GM18951 (cell line): ENCODE measurements around the gene BTBD16.

Experiments used
- POLR2A ChIP-seq: IDR thresholded peaks from 4 replicates; pipeline ENCODE4 v1.6.1; 2011; ENCODE audit warnings: mild to moderate bottlenecking; ENCODE audit not compliant: insufficient read length, insufficient read depth; ENCODE audit errors: extremely low read depth
- in situ Hi-C: fragments of 300-500 bp; cut with MboI; formaldehyde crosslinking; loops from one replicate; pipeline ENCODE4 v1.12.0; 2022; ENCODE audit warnings: low sequenced_read_pairs, mixed read lengths, inconsistent platforms; ENCODE audit not compliant: unreplicated experiment

The BTBD16 gene

DNA sequence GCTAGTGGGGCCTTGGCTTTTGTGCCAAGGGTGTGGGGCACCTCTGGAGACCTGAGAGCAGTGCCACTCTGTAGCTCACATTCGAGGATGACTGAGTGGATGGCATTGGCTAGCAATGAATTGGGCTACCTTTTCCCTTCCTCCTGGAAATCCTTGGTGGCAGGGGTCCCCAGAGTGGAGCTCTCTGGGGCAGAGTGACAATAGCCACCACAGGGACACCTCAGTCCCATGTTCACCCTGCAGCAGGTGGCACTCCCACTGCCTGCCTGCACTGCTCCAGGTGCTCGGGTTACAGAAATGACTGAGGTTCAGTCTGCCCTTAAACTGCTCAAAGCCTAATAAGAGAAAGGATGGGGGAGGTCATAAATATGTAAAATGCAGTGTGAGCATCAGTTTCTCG lies 17.8 kb downstream of the BTBD16 start:
- in situ Hi-C loops: no loop called here
- TF ChIP-seq POLR2A: no peak

DNA sequence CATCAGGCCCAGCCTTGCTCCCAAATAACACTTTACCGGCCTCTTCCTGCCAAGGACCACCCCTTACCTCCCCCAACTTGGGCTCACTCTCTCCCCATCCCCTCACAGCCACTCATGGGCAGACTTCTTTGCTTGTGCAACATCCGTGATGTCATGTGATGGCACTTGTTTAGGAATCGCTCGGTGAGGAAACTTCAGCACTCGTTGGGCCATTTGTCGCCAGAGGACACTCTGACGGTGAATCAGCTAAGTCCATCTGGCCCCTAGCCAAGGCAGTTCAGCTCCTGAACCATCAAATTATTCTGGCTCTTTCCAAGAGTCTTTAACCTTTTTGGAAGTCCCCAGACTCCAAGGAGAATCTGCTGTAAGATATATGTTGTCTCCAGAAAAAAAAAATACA lies 19.2 kb downstream of the BTBD16 start:
- TF ChIP-seq POLR2A: no peak
- in situ Hi-C loops: no loop called here

DNA sequence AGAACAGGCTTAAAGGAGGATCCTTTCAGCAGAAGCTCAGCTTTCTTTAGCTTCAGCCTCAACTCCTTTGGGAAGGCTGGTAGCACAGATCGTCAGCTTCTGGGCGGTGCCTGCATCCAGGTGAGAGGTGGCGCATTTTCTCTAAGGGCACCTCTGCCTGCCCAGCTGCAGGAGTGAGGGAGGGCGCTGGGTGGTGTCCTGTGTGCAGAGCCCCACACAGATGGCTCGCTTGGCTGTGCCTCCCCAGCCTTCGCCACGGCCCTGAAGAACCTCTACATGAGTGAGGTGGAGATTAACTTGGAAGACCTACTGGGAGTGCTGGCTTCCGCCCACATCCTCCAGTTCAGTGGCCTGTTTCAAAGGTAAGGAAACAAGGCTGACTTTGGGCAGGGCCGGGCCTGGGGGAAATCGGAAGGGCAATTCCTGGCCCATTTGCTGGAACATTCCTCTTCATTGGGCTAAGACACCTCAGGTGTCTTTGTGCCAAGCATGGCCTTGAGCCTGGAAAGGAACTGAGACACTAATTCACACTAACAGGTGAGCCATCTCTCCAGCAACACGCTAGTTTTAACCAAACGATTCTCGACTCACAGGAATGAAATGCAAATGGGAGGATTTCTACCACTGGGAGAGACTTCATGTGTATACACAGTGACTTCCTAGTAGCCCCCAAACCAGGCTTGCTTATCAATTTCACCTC lies 19.9 kb downstream of the BTBD16 start:
- in situ Hi-C loops: no loop called here
- no peak for TF ChIP-seq POLR2A

DNA sequence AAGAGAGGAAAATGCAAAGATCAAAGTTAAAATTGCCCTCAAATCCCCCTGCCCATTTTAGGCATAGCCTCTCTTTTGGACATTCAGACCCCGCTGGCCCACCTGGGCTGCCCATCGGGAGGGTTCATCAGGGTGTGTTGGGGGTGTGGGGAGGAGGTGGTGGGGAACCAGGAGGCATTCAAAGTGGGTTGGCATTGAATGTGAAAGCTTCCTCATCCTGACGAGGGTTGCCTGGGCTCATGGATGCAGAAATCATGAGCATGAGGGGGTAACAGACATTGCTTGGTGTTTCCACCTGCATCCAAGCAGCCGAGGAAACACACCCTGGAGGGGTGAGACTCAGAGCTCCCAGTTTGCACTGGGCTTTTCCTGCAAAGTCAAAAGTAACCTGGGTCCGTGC lies 20.6 kb downstream of the BTBD16 start:
- in situ Hi-C loops: no loop called here
- no peak for TF ChIP-seq POLR2A

DNA sequence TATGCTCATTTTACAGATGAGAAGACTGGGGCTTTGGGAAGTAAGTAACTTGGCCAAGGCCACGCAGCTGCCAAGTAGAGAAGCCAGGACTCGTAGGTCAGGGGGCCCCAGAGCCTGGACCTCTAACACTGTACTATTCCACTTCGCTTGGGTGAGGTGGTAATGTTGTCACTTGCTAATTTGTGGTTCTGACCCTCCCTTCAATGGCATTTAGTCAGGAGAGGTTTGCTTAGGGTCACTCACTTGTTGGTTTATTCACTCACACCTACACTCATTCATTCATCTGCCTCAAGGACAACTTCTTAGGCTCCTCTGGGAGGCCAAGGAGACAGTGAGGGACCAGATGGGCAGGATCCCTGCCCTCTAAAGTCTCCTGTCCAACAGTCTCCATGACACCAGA lies 21.3 kb downstream of the BTBD16 start:
- TF ChIP-seq POLR2A: no peak
- in situ Hi-C loops: no loop called here

DNA sequence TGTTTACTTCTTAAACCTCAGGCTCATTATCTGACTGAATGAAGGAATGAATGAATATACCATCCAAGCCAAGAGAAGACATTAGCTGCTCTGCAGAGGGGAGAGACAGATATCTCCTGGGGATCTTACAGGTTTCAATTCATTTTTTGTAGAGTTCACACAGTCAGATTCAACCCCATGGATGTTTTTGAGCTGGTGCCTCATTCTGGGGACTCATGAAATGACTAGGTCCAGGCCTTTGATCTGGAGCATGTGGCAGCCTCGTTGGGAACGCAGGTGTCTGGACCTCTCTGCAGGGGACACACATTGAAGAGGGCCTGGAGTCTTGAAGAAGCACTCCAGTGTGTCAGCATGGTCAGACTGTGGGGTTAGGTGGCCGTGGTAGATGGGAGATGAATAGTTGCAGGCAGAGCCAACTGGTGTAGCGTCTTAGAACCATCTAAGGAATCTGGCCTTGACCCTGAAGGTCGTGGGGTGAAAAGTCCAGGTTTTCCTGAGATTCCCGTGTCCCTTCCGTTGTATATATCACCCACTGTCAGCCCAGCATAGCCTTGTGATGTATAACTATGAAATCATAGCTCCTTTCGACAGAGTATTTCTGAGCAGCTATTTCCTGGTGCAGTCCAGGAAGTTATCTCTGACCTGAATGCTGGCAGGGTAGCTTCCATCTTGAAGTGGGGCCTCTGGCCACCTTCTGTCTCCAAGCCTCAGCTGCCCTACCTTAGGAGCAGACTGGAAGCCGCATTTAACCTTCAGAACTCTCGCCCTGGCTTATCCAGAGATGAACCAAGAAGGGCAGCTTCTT lies 22.3 kb downstream of the BTBD16 start:
- in situ Hi-C loops: no loop called here
- no peak for TF ChIP-seq POLR2A

DNA sequence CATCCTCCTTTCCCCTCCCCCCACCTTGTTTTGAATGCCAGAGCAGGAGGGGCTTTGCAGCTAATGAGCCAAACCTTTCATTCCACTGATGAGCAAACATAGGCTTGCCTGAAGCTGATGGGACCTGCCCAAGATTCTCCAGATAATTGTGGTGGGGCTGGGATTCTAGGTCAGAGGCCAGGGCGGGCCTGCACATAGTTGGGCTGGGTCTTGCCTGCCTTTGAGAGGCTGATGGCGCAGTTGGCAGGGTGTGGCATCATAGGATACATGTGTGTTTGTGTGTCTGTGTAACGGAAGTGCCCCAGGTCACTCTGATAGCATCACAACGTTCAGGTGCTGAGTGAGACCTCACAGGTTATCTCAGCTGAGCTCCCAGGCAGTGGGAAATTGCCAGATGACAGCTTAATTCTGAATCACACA lies 22.9 kb downstream of the BTBD16 start:
- TF ChIP-seq POLR2A: no peak
- in situ Hi-C loops: no loop called here

DNA sequence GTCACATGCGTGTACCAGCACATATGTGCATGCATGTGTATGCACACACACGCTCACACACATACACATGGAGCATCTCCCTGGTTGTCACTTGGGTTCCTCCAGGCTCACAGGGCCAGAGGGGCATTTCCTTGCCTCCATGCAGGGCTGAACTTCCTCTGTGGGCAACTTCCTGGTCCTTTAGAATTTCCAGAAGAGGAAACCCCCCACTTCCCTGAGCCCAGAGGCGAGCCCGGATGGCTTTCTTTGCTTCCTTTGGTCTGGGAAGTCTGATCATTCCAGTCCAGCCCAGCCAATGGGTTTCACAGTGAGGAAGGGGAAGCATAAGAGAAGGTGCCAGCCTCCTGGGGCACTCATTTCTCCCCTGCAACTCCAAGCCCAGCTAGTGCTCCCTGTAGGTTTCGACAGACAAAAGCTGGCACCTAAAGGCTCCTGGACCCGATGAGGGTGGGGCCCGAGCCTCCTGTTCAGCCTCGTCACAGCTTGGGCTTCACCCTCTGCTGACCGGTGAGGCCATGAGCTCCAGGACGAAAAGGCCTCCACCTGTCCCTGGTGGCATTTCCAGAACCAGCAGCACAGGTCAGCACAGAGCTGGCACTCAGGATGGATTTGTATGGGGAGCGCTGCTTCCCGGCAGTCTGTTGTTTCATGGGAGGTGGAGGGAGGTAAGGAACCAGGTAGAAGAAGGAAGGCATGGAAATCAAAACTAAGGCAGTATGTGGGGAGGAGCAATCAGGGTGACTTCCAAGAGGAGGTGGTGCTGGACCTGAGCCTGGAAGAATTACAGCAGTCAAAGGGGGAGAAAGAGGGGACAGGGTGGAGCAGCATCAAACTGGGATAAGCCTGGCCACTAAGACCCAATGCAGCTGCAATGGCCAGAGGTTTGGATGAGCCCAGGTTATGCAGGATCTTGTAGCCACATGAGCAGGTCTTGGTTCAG lies 23.7 kb downstream of the BTBD16 start:
- TF ChIP-seq POLR2A: no peak
- in situ Hi-C loops: loop anchor here (5.0 kb wide), 1 partner anchor 138 kb away; no protein-coding TSS in a partner anchor

DNA sequence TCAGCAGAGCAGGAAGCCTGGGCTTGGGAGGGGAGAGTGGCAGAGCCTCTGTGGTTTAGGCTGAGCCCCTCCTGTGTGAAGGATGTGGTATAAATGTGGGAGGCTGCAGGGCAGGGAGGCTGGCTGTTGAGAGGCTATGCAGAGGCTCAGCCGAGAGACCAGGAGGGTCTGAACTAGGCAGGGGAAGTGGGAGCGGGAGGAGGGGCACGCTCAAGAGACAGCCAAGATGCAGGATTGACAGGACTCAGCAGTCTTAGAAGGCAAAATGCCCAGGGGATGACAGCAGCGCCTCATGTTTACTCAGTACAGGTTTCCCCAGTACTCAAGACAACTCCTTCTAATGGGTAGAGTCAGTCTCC lies 24.3 kb downstream of the BTBD16 start:
- in situ Hi-C loops: loop anchor here (5.0 kb wide), 1 partner anchor 137 kb away; no protein-coding TSS in a partner anchor
- no peak for TF ChIP-seq POLR2A

DNA sequence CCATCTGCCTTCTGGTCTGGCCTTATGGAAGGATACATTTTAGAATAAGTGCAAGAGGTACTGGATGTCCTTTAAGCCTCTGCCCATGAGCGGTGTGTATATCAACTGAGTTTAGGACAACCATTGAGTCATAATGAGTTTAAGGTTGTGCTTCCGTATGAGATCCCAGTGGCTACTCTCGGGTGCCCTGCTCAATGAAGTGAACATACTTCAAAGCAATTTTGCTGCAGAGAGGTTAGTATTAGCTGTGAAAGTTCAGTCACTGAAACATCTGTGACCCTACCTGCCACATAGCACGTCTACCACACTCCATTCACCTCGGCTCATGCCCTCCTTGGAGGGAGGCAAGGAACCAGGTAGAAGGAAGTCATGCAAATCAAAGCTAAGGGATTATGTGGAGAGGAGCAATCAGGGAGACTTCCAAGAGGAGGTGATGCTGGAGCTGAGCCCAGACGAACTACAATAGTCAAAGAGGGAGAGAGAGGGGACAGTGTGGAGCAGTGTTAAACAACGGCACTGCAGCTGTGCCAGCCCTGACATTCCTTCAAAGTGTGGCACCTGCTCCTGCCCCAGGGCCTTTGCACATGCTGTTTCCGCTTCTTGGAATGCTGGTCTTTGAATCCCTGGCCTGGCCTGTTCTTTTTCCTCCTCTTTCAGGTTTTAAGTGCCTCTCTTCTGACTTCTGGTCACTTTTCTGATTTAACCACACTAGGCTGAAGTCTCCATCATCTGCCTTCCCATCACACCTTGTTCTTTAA lies 25.4 kb downstream of the BTBD16 start:
- in situ Hi-C loops: loop anchor here (5.0 kb wide), 1 partner anchor 136 kb away; no protein-coding TSS in a partner anchor
- no peak for TF ChIP-seq POLR2A

DNA sequence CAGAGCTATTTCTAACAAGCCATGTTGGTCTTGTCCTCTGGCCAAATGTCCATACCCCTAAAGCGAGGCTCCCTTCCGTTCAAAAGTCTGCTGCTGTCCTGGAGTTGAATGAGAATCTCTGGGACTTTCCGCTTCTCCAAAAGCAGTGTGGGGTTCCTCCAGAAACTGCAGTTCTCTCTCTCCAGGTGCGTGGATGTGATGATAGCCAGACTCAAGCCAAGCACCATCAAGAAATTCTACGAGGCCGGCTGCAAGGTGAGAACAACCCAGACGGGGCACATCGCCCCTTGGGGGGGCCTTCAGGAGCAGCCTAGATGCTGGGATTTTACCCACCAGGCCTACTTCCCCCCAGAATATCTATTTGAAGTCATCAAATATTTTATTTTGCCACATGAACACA lies 26.5 kb downstream of the BTBD16 start:
- in situ Hi-C loops: loop anchor here (5.0 kb wide), 1 partner anchor 135 kb away; no protein-coding TSS in a partner anchor
- TF ChIP-seq POLR2A: no peak

DNA sequence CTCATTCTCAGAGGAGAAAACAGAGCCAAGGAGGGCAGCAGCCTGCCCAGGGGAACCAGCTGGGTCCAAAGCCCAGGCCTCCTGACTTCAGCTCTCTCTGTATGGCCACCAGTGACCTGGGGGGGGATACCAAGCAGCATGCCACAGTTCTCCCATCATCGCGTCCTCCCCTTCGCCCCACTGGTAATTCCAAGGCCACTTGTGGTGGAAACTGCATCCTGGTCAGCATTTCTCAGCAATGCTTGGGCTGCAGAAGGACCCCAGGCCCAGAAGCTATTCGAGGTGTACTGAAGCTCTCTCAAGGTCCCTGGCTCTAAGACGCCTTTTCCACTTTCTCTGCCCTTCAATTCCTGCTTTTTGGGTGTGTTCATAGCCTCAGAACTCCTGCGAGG lies 27.1 kb downstream of the BTBD16 start:
- in situ Hi-C loops: loop anchor here (5.0 kb wide), 1 partner anchor 134 kb away; no protein-coding TSS in a partner anchor
- no peak for TF ChIP-seq POLR2A

DNA sequence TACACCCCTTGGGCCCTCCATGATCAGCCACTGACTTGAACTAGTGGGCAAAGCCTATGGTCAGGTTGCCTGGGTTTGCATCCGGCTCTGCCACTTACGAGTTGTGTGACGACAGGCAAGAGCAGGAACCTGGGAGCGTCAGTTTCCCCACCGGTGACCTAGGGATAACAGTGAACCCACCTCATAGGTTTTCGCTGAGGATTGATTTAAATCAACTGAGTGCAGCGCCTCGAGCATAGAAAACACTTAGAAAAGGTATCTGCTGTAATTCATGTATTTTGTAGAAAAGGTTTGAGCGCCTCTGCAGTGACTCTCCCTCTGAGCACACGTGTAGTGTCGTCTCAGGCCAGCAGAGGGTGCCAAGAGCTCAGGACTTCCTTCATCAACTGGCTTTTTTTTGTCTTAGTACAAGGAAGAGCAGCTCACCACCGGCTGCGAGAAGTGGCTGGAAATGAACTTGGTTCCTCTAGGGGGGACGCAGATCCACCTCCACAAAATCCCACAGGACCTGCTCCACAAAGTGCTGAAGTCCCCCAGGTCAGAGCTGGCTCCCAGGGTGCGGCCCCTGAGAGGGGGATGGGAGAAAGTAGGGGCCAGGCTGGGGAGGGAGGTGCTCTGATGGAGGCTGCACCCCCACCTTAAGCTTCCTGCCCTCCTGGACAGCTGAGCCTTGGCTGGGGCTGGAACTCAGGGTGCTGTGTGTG lies 27.7 kb downstream of the BTBD16 start:
- in situ Hi-C loops: loop anchor here (5.0 kb wide), 1 partner anchor 134 kb away; no protein-coding TSS in a partner anchor
- TF ChIP-seq POLR2A: no peak
